AG09309 (cell line): ENCODE data around the gene C13orf46.

Experiments used
- DNase-seq: peaks from one replicate; pipeline ENCODE4 v3.0.0-alpha.2; 2010; ENCODE audit warnings: low read depth
- H3K4me3 ChIP-seq: 2 replicates; pipeline ENCODE4 v1.5.1; 2011; ENCODE audit warnings: mild to moderate bottlenecking, low read depth, low read length, moderate library complexity; ENCODE audit not compliant: control insufficient read depth
- TF ChIP-seq, protein P1 (sequence below): IDR thresholded peaks from 2 replicates; pipeline ENCODE4 v1.5.1; 2011; ENCODE audit warnings: mild to moderate bottlenecking, low read depth, low read length, inconsistent platforms; ENCODE audit not compliant: insufficient read depth, control insufficient read depth; ENCODE audit errors: missing control alignments

C13orf46 gene

DNA sequence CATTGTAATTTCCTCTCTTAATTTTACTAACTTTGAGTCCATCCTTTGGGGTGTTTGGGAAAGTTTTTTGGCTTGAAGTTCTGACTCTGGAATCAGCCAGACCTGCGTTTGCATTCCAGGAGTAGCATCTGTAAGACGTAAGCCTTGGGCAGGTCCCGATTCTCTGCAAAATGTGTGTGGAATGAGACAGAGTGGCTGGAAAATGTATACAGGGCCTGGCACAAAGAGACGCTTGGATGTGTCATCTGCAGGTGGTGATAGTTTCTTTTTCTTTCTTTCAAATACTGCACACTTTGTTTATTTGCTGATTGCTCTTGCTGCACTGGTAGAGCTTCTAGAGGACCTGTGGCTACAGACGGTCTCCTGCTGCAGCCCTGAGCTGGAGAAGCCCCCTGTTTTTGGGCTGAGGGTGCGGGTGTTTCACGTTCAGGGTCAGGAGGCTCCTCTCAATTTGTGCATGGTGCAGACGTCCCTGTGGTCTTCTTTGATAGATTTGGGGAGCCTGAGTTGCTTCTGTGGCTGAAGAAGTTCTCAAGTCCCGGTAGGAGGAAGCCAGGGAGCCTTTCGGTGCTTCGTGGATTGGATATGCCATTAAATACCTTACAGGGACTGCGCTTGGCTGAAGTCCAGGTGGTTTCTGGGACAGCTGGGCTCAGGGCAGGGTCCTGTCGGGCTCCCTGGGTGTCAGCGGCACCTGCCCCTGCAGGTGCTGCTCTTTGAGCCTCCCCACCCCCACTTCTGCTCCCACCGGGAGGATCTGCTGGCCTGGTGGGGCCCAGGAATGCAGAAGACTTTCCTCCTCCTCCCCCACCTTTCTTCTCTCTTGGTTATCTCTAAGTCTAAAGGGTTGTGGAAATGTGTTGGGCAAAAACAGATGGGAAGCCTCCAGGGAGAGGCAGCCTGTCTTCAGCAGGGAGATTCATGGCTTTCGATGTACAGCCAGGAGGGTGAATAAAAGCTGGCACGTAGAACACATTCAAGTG is 66.0 kb downstream of the C13orf46 start:
- H3K4me3 ChIP-seq = no peak overlapping the region
- DNase-seq = peak; percentile 64
- TF ChIP-seq, protein P1, sequence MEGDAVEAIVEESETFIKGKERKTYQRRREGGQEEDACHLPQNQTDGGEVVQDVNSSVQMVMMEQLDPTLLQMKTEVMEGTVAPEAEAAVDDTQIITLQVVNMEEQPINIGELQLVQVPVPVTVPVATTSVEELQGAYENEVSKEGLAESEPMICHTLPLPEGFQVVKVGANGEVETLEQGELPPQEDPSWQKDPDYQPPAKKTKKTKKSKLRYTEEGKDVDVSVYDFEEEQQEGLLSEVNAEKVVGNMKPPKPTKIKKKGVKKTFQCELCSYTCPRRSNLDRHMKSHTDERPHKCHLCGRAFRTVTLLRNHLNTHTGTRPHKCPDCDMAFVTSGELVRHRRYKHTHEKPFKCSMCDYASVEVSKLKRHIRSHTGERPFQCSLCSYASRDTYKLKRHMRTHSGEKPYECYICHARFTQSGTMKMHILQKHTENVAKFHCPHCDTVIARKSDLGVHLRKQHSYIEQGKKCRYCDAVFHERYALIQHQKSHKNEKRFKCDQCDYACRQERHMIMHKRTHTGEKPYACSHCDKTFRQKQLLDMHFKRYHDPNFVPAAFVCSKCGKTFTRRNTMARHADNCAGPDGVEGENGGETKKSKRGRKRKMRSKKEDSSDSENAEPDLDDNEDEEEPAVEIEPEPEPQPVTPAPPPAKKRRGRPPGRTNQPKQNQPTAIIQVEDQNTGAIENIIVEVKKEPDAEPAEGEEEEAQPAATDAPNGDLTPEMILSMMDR = no peak

DNA sequence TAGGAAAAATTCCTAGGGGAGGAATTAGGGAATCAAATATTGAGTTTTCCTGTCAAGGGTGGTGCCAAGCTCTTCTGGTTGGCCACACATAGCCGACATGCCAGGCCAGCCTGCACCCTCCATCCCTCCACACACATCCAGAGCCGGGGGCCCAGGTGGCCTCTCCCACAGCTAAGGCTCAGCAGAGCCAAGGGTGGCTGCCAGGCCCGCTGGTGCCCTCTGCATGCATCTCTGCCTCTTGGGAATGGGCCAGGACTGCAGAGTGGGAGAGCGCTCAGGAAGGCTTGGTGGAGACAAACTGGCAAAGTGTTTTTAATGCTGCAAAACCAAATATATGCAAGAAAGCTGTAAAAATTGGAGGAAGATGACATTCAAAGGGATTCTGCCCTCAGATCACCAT is 67.3 kb downstream of the C13orf46 start:
- no peak for DNase-seq
- TF ChIP-seq, protein P1 = no peak
- no peak overlapping the region for H3K4me3 ChIP-seq

DNA sequence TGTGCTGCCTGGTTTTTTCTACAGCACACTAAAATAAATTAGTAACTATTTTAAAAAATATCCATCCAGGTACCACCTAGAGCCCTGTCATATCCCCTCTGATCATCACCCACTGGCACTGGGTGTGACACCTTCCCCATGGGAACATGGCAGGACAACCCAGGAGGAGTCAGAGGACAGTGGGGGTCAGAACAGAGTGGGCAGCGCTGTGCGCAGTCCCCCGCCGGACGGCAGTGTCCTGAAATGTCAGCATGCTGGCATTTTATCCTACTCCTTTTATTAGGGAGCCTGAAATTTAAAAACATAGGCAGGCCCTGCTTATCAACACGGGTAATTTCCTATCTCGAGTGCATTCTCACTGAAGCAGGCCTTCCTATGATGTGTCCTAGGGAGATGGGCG is 67.9 kb downstream of the C13orf46 start:
- no peak overlapping the region for H3K4me3 ChIP-seq
- no peak for DNase-seq
- TF ChIP-seq, protein P1 = no peak

DNA sequence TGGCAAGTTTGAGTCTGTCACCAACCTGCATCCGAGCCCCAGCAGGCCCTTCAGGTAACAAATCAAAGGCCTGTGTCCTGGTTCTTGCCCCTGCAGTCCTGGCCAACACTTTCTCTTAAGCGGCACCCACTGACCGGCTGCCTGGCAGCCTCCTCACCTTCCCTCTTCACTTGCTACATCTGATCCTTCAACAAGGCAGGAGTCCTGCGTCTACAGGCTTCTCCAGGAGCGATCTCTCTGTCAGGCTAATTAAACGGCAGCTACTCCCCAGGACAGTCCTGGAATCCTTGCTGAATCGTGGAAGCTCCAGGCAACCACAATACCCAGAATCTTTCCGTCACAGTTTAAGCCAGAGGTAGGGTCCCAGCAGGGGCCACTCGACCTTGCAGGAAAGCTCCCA is 68.9 kb downstream of the C13orf46 start:
- no peak for DNase-seq
- TF ChIP-seq, protein P1 = no peak
- H3K4me3 ChIP-seq = no peak overlapping the region

DNA sequence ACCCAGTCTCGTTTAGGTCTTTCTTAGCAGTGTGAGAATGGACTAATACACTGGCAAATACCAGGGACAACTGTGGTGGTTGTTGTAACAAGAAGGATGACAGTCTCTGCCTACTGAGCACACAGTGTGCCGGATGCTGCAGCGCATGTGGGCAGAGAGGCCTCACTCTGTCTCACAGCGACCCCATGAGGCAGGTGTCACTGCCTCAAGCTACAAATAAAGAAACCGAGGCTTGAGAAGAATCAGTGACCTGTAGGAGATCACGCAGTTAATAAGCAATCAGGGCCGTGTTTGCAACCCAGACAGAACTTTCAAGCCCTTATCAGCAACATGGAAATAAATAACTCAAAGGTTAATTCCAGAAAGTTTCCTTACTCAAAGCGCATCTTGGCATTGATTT is 69.5 kb downstream of the C13orf46 start:
- DNase-seq = no peak
- no peak overlapping the region for H3K4me3 ChIP-seq
- TF ChIP-seq, protein P1 = peak; percentile 8

DNA sequence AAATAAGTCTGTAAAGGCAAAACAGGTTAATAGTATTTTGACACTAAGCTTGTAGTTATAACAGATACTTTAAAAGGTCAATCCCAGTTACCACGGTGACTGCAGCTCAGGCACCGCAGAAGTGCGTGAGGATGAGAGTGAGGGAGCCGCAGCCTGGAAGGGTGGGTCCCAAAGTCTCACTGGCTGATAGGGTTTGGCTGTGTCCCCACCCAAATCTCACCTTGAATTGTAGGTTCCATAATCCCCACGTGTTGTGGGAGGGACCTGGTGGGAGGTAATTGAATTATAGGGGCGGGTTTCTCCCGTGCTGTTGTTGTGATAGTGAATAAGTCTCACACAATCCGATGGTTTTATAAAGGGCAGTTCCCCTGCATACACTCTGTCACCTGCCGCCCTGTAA is 70.0 kb downstream of the C13orf46 start:
- TF ChIP-seq, protein P1 = no peak
- DNase-seq = no peak
- H3K4me3 ChIP-seq = no peak overlapping the region
